ENCODE measurements around the gene PSG2.
"Not testable (repeated sequence)": the region's sequence is repeated elsewhere in the genome, so short reads cannot be mapped to it uniquely, and the experiment has no call there.

GRCh38 chr19:43059482-43059881 is 23.0 kb downstream of the PSG2 start:
- TF ChIP-seq, protein P1, sequence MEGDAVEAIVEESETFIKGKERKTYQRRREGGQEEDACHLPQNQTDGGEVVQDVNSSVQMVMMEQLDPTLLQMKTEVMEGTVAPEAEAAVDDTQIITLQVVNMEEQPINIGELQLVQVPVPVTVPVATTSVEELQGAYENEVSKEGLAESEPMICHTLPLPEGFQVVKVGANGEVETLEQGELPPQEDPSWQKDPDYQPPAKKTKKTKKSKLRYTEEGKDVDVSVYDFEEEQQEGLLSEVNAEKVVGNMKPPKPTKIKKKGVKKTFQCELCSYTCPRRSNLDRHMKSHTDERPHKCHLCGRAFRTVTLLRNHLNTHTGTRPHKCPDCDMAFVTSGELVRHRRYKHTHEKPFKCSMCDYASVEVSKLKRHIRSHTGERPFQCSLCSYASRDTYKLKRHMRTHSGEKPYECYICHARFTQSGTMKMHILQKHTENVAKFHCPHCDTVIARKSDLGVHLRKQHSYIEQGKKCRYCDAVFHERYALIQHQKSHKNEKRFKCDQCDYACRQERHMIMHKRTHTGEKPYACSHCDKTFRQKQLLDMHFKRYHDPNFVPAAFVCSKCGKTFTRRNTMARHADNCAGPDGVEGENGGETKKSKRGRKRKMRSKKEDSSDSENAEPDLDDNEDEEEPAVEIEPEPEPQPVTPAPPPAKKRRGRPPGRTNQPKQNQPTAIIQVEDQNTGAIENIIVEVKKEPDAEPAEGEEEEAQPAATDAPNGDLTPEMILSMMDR (IDR thresholded peaks at IDR 0.05) = not testable (repeated sequence)
- TF ChIP-seq POLR2A (IDR thresholded peaks at IDR 0.05; ENCODE audit: low read depth) = not testable (repeated sequence)
